Activated CD8-positive, alpha-beta memory T cell treated with anti-CD3 and anti-CD28 coated beads for 36 hours (primary cell): ENCODE results near the gene FRYL. TPM values are rescaled to one million over a fixed set of nuclear protein-coding genes. Genes with fewer than 3 reads are reported as not detected.
"Not testable (repeated sequence)": the region's sequence is repeated elsewhere in the genome, so short reads cannot be mapped to it uniquely, and the experiment has no call there.

ENCODE experiments used
- CTCF ChIA-PET: fragments of 350-600 bp; sonication (Branson Sonifier 250); formaldehyde crosslinking; loops from one replicate; lab custom pipeline; 2021; ENCODE audit warnings: antibody characterized with exemption; lab: Charles Lee
- POLR2A ChIA-PET: fragments of 350-600 bp; sonication (Branson Sonifier 250); formaldehyde crosslinking; loops from one replicate; lab custom pipeline; 2021; ENCODE audit warnings: antibody characterized with exemption; lab: Charles Lee
- total RNA-seq, 2 experiments: library from RNA; stranded (reverse); gene quantifications; one replicate each; pipeline ENCODE4 v1.2.3, GENCODE V29; 2021

The FRYL gene
- total RNA-seq, 2 experiments from 2014 or later = 68.7 to 77.1 TPM

DNA sequence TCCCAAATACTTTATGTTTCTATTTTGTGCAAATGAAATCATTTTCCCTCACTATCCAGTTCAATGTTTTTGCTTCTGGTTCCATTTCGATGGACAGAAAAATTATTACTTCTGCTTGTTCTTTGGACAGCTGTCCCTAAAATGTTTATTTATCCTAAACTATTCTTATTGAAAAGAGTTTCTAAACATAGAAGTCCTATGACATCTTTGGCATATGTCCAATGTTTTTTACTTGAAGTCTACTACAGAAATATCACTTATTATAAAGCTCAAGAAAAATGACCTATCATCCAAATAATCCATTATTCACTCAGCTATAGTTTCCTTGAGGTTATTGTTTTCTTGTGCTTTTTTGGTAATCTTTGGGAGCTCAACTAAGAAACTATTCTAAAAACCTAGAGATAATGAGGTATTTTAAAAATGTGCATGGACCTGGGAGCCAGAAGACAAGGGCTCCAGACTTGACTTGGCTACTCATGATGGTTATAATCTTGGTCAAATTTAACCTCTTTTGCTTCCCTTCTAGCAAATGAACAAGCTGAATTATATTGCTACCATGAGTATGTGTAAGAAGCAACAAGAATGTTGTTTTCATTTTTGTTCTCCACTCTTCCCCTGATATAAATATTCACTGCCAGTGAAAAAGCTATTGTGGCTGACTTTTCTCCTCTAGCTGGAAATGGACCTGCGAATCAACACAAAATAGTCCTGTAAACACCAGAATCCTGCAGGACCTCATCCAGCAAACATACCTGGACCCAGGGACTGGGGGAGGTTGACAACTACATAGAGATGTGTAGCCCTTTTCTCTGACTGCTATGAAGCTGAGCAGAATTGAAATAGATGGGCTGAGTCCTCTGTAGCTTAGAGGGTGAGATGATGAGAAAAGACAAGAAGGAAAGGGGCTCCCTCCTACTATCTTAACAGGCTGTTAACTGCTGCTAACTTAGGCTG is 137.4 kb downstream of the FRYL start:
- ChIA-PET CTCF (no interaction called here), POLR2A (no interaction called here)

DNA sequence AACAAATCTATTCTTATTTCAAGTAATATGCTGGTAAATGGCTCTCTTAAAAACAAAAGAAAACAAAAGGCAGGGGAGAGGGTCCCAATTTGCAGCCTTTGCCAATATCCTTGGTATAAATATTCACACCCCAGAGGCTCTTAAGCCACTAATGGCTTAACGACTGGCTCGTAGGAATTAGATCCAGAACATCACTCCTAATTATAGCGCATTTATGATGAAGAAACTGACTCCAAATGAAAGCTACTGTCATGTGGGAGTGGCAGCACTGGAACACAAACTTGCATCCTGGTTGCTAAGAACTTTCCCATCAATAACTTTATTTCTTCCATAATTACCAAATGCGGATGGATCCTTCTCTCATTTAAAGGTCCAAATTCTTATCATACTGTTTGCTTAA is 138.7 kb downstream of the FRYL start:
- ChIA-PET CTCF (no interaction called here), POLR2A (no interaction called here)

DNA sequence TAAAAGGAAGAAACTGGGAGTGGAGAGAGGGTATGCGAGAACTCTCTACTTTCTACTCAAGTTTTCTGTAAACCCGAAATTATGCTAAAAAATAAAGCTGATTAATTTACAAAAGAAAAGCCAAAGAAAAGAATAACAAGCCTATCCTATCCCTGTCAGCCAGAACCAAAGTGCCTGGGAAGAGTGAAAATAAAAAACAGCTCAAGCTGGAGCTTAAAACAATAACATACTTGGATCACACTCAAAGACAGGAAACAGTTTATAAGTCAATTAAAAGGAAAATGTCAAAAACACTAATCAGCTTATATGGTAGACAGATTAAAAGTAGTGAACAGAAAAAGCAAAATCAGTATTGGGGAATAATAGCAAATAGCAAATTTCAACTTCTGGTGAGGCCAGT is 139.4 kb downstream of the FRYL start:
- POLR2A ChIA-PET = no interaction called here
- CTCF ChIA-PET = no interaction called here

DNA sequence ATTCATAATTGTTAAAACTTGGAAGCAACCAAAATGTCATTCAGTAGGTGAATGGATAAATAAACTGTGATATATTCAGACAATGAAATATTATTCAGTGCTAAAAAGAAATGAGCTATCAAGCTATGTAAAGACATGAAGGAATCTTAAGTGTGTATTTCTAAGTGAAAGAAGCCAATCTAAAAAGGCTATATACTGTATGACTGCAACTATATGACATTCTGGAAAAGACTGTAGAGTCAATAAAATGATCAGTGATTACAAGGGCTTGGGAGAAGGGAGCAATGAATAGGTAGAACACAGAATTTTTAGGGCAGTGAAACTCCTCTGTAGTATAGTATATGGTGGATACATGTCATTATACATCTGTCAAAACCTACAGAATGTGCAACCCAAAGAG is 139.9 kb downstream of the FRYL start:
- POLR2A ChIA-PET = no interaction called here
- CTCF ChIA-PET = no interaction called here

DNA sequence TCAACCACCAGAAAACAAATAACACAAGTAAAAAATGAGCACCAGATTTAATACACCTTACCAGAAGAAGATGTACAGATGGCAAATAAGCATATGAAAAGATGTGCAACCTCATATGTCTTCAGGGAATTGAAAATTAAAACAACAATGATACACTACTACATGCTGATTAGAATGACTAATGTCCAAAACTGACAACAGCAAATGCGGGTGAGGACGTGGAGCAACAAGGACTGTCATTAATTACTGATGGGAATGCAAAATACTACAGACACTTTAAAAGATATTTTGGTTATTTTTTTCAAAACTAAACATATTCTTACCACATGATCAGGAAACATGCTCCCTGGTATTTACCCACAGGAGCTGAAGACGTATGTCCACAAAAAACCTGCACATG is 140.3 kb downstream of the FRYL start:
- CTCF ChIA-PET = no interaction called here

DNA sequence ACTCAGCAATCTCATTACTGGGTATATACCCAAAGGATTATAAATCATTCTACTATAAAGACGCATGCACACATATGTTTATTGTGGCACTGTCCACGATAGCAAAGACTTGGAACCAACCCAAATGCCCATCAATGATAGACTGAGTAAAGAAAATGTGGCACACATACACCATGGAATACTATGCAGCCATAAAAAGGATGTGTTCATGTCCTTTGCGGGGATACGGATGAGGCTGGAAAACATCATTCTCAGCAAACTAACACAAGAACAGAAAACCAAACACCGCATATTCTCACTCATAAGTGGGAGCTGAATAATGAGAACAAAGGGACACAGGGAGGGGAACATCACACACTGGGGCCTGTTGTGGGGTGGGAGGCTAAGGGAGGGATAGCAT is 141.5 kb downstream of the FRYL start:
- CTCF ChIA-PET, POLR2A ChIA-PET: not testable (repeated sequence)

More for the DNA sequence above, 140.3 kb downstream of the FRYL start:
- POLR2A ChIA-PET = no interaction called here

DNA sequence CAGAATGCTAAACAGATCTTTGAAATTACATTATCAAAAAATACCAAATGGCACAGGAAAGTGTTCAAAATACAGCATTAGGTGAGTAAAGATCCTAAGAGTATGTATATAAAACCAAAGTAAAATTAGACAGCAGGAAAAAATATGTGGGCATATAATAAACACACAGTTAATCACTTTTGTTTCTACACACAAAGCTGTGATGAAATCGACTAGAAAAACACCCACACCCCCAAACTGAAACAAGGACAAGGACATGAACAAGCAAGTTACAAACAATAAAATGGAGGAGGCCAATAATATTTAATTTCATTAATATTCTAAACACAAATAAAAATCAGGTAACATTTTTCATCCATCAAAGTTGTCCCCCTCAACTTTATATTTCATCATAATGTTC is 143.2 kb downstream of the FRYL start:
- CTCF ChIA-PET = no interaction called here
- POLR2A ChIA-PET = no interaction called here

DNA sequence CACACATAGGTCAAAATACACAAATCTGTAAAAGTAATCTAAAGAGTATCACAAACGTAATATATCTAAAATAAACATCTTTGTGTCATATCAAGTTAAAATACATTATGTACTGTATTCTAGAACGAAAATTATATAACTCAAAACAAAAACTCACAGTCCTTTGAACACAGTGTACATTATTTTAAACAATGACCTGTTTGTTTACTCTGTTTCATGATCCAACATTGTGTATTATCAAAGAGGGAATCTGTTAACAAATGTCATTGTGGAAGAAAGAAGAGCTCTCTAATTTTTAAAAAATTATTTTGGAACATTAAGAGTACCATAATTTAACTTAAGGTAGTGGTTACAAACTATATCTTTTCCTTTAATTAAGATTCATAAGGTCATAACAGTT is 144.1 kb downstream of the FRYL start:
- POLR2A ChIA-PET = no interaction called here
- CTCF ChIA-PET = no interaction called here

DNA sequence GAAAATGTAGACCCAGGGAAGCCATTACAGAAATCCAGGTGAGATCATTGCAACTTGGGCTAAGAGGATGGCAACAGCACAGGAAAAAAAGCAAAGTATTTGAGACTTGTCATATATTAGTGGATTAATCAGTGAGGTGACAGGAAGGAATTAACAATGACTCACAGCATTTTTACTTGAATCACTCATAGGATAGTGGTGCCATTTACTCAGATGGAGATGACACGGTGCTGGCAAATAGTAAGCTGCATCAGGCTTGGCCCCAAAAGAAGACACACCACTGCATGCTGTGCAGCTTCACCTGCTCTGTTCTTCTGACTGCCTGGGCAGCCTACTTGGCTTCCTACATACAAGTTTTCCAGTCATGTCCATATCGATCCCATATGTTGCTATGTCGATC is 144.8 kb downstream of the FRYL start:
- ChIA-PET POLR2A (no interaction called here), CTCF (interaction anchor here (0.5 kb wide), 1 partner anchor 192 kb away, joined by 3 read pairs; no protein-coding TSS in a partner anchor)

DNA sequence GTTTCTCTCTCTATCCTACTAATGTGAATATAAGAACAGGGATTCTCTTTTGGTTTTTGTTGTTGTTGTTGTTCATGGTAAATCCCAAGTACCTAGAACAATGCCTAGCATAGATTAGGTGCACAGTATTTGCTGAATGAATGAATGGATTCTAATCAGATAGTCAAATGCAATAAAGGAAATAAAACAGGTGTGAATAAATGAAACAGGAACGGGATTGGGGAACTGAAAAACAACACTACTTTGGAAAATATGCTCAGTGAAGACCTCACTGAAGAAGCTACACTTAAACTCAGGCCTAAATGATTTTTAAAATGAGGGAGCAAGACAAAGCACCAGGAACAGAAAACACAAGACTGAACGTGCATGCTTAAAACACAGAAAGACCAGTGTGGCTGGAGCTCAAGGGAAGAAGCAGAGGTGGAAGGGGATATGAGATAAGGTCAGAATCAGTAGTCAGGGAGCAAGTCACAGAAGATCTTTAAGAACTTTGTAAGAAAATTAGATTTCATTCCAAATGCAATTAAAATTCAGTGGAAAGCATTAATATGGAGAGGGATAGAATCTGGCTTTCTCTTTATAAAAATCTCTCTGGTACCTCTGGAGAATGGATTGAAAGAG is 145.3 kb downstream of the FRYL start:
- CTCF ChIA-PET = interaction anchor here (0.5 kb wide), 1 partner anchor 193 kb away, joined by 3 read pairs; no protein-coding TSS in a partner anchor
- POLR2A ChIA-PET = no interaction called here

DNA sequence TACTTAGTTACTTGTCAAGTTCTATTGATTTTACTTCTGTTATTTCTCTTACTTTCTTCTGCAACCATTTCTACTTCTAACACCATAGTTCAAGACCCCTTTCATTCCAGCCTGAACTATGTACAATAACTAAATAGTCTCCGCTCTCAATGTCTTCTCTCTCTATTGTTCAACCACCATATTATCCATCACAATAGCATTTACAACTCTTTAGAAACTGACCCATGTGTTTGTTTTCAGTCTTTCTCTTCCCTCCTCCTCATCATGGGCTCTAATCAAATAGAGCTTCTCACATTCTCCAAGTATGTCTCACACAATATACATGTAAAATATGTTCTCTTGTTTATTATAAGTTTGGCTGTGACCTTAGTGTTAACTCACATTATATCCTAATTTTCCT is 146.4 kb downstream of the FRYL start:
- ChIA-PET CTCF (no interaction called here), POLR2A (no interaction called here)

DNA sequence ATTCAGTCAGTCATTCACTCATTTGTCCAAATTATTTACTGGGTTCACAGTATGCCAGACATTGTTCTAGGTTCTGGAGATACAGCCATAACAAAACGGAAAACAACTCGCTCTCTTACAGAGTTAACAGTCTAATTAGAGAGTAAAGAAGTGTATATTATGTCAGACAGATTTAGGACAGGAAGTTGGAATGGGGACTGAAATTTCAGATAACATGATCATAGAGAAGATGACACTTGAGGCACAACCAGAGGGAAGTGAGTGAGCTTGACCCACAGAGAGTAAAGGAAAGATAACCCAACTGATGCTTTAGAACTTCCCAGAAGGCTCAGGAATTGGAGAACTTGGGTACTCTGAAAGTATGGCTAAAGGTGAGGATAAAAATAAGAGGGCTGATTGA is 150.6 kb downstream of the FRYL start:
- POLR2A ChIA-PET = no interaction called here
- CTCF ChIA-PET = no interaction called here

DNA sequence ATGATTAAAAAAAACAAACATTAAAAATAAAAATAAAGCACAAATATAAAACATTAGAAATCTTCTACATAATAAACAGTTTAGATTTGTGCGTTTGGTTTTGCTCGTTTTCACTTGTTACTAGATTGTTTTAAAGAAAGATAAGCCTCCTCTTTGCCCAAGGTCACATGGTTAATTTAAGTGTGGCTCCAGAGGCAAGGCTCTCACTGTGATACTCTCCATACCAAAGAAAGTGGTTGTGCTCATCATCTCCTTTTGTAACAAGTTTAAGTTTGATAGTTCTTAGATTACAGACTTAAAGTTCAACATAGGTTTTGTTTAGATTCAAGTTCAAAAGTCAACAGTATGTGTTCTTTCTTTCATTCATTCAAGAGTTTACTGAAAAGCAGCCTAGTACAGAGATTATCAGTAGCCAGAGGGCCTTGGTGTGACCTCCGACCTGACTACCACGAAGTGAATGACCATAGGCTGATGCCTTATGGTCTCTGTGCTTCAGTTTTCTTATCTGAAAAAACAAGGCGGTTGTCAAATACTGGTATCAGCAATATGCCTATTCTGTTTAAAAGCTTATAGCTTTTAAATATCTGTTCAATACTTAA is 156.8 kb downstream of the FRYL start:
- ChIA-PET CTCF (no interaction called here), POLR2A (no interaction called here)

DNA sequence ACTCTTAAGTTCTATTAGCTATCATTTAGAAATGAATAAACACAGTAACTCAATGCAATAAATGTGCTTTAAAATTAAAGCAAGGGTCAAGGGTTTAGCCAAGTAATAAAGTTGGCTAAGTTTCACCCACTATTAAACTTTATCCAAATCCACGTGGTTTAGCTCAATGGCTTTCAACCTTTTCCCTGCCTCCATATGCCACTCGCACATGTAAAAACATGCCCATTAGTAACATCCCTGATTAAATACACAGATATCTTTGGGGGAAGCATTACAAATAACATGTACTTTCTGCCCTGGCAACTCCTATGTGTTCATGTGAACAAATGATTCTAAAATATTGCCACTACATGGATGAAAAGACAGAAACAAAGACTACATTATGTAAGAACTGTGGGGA is 159.2 kb downstream of the FRYL start:
- CTCF ChIA-PET = no interaction called here

DNA sequence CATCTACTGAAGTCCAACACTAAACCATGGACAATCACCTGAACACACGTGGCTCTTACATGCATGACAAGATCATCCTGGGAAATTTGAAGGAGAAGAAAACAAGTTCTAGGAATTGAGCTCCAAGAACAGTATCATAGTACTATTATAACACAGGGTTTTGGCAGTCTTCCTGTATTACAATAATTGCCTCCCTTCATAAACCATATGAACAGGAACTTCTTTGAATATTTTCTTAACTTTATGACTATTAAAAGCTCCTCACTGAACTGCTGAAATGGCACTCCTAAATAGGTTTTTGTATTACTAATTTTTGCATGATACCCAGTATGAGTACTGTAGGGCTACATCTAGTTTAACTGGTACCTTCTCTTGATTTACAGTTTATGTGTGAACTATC is 160.0 kb downstream of the FRYL start:
- ChIA-PET CTCF (interaction anchor here (0.5 kb wide), 1 partner anchor 253 kb away, joined by 3 read pairs; no protein-coding TSS in a partner anchor), POLR2A (no interaction called here)

More for the DNA sequence above, 159.2 kb downstream of the FRYL start:
- POLR2A ChIA-PET = no interaction called here

DNA sequence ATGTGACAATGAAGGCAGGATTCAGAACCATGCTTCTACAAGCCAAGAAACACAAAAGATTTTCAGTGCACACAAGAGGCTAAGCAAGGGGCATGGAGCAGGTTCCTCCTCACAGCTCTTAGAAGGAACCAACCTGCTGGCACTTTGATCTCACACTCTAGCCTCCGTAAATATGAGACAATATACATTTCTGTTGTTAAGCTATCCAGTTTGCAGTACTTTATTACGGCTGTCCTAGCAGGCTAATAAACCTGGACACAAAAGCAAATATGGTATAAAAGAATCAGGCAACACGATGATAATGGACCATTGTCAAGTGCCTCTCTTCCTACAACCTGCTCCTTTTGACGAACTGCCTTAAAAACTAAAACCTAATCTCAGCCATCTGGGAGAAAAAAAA is 175.6 kb downstream of the FRYL start:
- ChIA-PET POLR2A (no interaction called here), CTCF (no interaction called here)

DNA sequence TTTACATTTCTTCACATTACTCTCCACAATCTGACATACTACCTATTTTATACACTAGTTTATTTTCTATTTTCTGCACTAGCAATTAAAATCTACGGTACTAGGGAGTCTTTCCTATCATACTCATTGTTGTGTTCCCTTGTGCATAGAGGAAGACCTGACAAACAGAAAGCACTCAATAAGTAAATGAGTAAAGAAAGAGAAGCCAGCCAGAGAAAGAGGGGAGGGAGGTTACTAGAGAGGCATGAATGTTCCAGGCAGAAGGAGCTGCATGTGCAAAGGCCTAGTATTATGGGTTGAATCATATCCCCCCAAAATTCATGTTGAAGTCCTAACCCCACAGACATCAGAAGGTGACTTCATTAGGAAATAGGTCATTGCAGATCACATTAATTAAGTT is 176.0 kb downstream of the FRYL start:
- ChIA-PET CTCF (no interaction called here), POLR2A (no interaction called here)

DNA sequence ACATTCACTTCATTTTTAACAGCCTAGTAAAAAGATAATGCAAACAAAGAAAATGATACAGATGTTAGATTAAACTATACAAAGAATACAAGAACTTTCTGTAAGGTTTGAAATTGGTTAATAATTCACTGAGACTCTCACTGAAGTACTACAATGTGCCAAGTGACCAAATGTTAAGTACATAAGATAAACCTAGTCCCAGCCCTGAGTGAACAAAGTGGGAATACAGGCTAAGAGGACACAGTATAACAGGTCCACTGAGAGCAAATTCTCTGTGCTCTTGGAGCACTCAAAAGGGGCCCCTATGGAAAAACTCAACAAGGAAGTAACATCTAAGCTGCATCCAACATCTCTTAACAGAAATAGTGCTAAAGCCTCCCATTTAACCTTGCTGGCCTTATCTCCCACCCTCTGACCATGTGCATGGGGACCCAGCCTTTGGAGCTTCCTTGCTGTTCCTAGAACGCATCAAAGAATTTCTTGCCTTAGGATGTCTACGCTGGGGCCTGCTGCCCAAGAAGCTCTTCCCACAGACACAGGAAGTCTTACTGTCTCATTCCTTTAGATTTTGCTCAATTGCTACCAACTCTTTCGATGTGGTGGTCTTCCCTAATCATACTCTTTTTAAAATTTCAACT is 176.6 kb downstream of the FRYL start:
- CTCF ChIA-PET = no interaction called here
- POLR2A ChIA-PET = interaction anchor here (0.6 kb wide), 1 partner anchor 102 kb away, joined by 3 read pairs; no protein-coding TSS in a partner anchor

DNA sequence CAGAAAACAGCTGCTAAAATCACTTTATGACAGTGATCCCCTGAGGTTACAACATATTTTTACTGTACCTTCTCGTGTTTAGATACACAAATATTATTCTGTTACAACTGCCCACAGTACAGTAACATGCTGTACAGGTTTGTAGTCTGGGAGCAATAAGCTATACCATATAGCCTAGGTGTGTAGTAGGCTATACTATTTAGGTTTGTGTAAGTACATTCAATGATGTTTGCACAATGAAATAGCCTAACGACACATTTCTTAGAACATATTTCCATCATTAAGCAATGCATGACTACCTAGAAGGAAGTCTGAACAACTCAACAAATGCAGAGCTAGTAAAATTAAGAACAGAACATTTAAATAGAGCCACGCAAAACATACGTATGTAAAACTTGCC is 177.3 kb downstream of the FRYL start:
- CTCF ChIA-PET = no interaction called here
- POLR2A ChIA-PET = no interaction called here

DNA sequence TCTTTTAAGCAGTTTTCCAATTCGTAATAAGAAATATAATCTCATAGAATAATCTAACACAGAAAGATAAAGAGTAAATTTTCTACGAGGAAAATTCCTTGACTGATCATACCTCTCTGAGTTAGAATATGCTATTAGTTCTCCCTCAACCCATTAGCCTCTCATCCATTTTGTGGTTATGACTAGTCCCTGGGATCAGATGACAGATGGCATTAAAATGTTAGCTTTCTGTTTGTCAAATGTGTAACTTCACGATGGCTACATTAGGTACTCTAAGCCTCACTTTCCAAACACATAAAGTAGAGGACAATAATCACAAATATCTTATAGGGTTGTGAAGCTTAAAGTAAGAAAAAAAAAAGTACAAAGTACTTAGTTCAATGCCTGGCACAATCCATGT is 177.9 kb downstream of the FRYL start:
- POLR2A ChIA-PET = no interaction called here
- CTCF ChIA-PET = no interaction called here
